IgD-negative memory B cell (primary cell): ENCODE data around the gene SH2D5. TPM values are rescaled to one million over a fixed set of nuclear protein-coding genes. Genes with fewer than 3 reads are reported as not detected.

Experiments
- H3K27ac Mint-ChIP-seq, 3 donors: one replicate each; pipeline ENCODE4 v1.8.0; 2020 to 2022; ENCODE audit warnings: mild to moderate bottlenecking in 3 of 3, mixed read lengths in 3 of 3, moderate library complexity in 1 of 3
- H3K27me3 Mint-ChIP-seq: one replicate; pipeline ENCODE4 v1.8.0; 2021; ENCODE audit warnings: mixed read lengths
- H3K36me3 Mint-ChIP-seq: one replicate; pipeline ENCODE4 v1.8.0; 2020; ENCODE audit warnings: mild to moderate bottlenecking, mixed read lengths
- H3K4me1 Mint-ChIP-seq, 3 donors: one replicate each; pipeline ENCODE4 v1.8.0; 2020 to 2022; ENCODE audit warnings: mixed read lengths in 3 of 3, mild to moderate bottlenecking in 1 of 3
- H3K4me3 Mint-ChIP-seq, 4 donors: one replicate each; pipeline ENCODE4 v1.8.0; 2020 to 2022; ENCODE audit warnings: mild to moderate bottlenecking in 4 of 4, mixed read lengths in 4 of 4, moderate library complexity in 3 of 4
- H3K9me3 Mint-ChIP-seq, 3 donors: one replicate each; pipeline ENCODE4 v1.8.0; 2020 to 2021; ENCODE audit warnings: mixed read lengths in 3 of 3, mild to moderate bottlenecking in 1 of 3
- polyA plus RNA-seq: library from polyadenylated mRNA; unstranded; fragments of 300-500 nt; fragmentation: Illumina TruSeq; gene quantifications from one replicate; pipeline ENCODE4 v1.2.3, GENCODE V29; 2021

Gene SH2D5
- polyA plus RNA-seq, 1 donor from 2014 or later: not detected

DNA sequence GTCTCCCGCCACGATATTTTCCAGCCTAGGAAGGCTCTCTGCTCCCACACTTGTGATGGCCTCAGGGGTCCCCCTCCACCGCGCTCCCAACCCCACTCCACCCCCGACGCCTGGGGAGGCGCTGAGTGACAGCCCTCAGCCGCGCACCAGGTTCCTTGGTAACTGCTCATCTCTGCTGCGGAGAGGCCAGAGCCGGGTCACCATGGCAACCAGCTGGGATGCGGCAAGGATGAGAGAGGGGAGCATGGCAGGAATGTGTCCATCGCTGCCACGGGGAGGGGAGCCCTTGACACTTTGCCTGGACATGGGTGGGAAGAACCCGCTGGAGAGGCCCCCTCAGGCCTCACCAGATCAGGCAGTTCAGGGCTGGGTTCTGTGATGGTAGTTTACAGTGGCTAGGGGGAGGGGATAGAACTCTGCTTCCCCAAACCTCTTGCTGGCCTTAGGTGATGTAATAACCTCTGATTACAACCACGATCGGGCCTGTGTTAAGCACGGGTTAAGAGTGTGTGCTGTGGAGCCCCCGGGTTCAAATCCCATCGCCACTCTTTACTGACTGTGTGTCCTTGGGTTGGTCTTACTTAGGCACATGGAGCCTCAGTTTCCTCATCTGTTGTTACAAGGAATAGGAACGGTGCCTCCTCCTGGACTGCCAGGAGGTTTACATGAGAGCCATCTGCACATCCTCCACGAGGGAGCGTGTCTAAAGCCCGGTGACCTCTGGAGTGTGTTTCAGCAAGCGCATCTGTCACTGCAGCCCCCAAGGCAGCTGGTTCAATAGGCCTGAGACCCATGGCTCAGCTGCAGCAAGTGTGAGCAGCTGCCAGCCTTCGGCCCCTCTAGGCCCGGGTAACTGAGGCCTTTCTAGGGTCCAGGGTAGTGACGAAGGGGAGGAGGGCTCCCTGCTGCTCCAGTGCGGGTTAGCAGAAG, 21.0 kb downstream of the SH2D5 start:
- Mint-ChIP-seq H3K27ac (peak overlapping the region in 1 of 3 donors; percentile 35), H3K36me3 (no peaks in the 10 kb centered on the region), H3K4me1 (no peaks in the 10 kb centered on the region), H3K9me3 (peaks cover 0 to 2% (median 0%) of the 10 kb centered on the region in 3 donors), H3K4me3 (no peak overlapping the region), H3K27me3 (peaks cover 18% of the 10 kb centered on the region)

DNA sequence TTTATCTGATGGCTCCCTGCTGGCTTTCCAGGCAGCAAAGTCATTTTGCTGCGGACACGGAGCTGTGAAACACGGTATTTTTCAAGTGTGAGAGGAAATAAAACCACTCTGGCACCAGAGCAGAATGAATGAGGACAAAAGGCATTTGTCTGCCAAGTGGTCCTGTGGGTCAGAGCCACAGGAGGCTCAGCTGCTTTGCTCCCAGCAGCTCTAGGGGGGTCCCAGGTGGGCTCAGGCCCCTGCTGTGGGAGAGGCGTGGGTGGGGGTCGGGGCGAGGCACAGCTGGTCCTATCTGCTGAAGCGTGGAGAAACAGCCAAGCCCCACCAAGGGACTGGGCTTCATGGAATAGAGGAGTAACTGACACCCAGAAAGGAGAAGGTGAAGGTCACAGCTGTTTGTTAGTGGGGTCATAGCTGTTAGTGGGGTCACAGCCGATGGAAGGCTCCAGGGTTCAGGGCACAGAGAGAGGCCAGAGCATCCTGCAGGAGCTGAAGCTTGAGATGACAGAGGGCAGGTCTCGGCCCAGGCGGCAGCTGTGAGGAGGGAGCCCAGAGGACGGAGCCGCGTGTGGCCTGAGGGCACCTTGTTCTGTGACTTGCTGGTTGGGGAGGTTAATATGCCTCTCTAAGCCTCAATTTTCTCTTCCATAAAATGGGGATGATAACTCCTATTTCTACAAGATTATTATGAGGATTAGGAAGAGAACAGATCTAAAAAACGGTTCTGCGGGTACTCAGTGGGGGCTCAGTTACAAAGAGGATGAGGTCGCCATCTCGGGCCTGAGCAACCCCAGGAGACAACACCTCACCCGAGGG, 21.8 kb downstream of the SH2D5 start:
- H3K9me3 Mint-ChIP-seq: peaks cover 0 to 2% (median 0%) of the 10 kb centered on the region in 3 donors
- H3K36me3 Mint-ChIP-seq: no peaks in the 10 kb centered on the region
- H3K4me3 Mint-ChIP-seq: no peak overlapping the region
- peaks cover 10% of the 10 kb centered on the region for H3K27me3 Mint-ChIP-seq
- no peaks in the 10 kb centered on the region for H3K4me1 Mint-ChIP-seq
- peak overlapping the region in 1 of 3 donors; percentile 35 for H3K27ac Mint-ChIP-seq

DNA sequence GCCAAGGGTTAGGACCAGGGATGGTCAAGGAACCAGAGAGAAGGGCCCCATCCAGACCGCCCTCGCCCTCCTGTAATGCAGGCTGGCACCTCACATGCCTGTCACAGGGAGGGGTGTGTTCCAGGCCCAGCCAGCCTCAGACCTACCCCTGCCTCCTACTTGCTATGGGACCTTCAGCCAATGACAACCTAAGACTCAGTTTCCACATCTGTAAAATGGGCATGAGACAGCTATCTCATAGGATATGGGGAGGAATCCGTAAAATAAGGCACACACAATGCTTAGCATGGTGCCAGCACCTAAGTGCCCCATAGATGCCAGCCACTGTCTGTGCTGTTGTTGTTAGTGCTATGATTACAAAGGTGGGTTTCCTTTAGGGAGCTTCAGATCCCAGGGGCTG, 22.6 kb downstream of the SH2D5 start:
- peaks cover 0 to 2% (median 0%) of the 10 kb centered on the region in 3 donors for H3K9me3 Mint-ChIP-seq
- no peaks in the 10 kb centered on the region for H3K4me1 Mint-ChIP-seq
- H3K4me3 Mint-ChIP-seq: no peak overlapping the region
- no peak overlapping the region for H3K27ac Mint-ChIP-seq
- peaks cover 7% of the 10 kb centered on the region for H3K27me3 Mint-ChIP-seq
- no peaks in the 10 kb centered on the region for H3K36me3 Mint-ChIP-seq

DNA sequence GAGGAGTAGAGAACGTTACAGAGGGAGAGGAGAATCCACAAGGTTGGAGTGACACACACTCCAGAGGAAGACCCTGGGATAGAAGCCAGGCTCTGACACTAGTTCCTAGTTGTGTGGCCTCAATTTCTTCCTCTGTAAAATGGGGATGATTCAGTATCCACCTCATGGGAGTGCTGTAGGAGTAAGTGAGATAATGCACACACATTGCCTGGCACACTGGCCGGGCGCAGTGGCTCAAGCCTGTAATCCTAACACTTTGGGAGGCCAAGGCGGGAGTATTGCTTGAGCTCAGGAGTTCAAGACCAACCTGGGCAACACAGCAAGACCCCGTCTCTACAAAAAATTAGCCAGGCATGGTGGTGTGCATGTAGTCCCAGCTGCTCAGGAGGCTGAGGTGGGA, 23.6 kb downstream of the SH2D5 start:
- peaks cover 0 to 2% (median 0%) of the 10 kb centered on the region in 3 donors for H3K9me3 Mint-ChIP-seq
- peaks cover 7% of the 10 kb centered on the region for H3K27me3 Mint-ChIP-seq
- no peaks in the 10 kb centered on the region for H3K4me1 Mint-ChIP-seq
- no peak overlapping the region for H3K4me3 Mint-ChIP-seq
- no peaks in the 10 kb centered on the region for H3K36me3 Mint-ChIP-seq
- H3K27ac Mint-ChIP-seq: no peak overlapping the region

DNA sequence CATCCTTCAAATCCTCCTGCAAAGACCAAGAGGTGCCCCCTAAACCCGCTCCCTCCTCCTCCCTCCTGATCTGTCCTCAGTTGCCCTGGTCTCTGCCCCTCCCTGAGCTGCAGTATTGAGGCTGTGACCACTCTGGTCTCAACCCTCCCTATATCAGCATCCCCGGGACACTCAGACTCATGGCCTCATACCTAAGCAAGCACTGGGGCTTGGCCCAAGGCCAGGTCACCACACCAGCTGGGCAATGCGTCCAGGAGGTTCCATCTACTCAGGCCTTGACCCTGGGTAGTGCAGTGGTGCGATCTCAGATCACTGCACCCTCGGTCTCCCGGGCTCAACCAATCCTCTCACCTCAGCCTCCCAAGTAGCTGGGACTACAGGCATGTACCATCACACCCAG, 24.4 kb downstream of the SH2D5 start:
- H3K27me3 Mint-ChIP-seq: peaks cover 5% of the 10 kb centered on the region
- no peak overlapping the region for H3K4me3 Mint-ChIP-seq
- H3K36me3 Mint-ChIP-seq: no peaks in the 10 kb centered on the region
- peak overlapping the region in 1 of 3 donors; percentile 80 for H3K27ac Mint-ChIP-seq
- H3K9me3 Mint-ChIP-seq: peaks cover 0 to 2% (median 0%) of the 10 kb centered on the region in 3 donors
- H3K4me1 Mint-ChIP-seq: no peaks in the 10 kb centered on the region

DNA sequence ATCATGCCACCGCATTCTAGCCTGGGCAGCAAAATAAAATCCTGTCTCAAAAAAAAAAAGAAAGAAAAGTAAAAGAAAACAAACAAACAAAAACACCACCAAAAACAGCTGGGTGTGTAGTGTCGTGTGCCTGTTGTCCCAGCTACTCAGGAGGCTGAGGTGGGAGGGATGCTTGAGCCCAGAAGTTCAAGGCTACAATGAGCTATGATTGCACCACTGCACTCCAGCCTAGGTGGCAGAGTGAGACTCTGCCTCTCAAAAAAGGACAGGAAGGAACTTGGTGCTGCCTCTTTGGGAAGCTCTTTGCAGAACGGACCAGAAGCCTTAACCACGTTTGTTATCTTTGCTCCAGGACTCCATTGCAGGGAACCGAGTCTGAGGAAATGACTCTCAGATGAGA, 25.7 kb downstream of the SH2D5 start:
- H3K4me3 Mint-ChIP-seq: no peak overlapping the region
- H3K9me3 Mint-ChIP-seq: peaks cover 0 to 2% (median 0%) of the 10 kb centered on the region in 3 donors
- H3K27me3 Mint-ChIP-seq: peaks cover 5% of the 10 kb centered on the region
- no peaks in the 10 kb centered on the region for H3K36me3 Mint-ChIP-seq
- H3K27ac Mint-ChIP-seq: no peak overlapping the region
- no peaks in the 10 kb centered on the region for H3K4me1 Mint-ChIP-seq

DNA sequence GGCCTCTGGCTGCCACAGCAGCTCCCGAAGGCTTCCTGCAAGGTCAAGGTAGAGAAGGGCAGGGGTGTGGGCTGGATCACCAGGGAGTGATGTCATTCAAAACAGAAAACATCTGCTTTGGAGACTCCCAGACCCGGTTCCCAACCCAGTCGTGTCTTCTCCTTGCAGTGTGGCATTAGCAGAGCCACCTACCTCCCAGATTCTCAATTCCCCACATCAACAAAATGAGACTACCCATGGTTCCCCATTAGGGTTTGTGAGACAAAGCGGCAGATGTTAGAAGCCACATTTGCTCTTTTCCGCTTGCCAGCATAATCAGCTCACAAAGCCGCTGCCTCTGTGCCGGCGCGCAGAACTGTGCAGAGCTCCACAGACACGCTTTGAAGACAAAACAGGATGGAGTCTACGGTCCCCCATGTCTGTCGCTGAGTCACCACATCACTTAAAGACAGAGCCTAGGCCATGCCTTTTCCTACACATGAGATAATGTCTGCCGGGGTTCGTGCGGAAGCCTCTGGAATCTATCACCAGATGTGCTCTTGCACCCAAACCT, 27.2 kb downstream of the SH2D5 start:
- Mint-ChIP-seq H3K27ac (no peak overlapping the region), H3K27me3 (peaks cover 5% of the 10 kb centered on the region), H3K4me1 (no peaks in the 10 kb centered on the region), H3K9me3 (peaks cover 0 to 2% (median 0%) of the 10 kb centered on the region in 3 donors), H3K4me3 (no peak overlapping the region), H3K36me3 (no peaks in the 10 kb centered on the region)

DNA sequence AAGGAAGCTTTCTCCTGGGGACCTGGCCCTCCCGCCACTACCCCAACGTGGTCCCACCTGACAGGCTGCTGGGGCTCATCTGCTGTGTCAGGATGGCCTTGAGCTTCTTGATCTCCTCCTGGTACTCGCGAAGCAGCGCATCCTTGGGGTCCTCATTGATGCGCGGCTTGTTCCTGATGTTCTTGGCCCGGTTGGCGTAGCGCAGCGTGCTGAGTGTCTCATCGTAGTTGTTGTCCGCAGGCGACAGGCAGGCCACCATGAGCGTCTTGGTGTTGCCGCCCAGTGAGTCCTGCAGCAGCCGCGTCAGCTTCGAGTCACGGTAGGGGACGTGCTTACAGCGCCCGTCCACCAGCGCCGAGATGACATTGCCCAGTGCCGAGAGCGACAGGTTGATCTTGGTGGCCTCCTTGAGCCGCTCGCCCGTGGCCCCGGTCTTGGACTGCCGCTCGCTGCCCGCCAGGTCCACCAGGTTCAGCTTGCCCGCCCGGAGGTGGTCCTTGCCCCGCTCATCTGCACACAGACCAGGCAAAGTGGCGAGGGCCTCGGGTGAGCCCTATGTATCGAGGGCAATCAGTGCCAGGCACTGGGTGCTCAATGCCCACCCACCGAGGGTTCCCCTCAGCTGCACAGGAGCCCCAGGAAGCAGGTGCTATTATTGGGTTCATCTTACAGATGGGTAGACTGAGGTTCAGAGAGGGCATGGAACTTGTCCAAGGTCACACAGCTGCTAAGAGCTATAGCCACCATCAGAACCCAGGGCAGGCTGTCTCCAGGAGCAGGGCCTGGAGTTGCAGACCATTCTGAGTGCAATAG, 27.9 kb downstream of the SH2D5 start:
- peak overlapping the region in 1 of 3 donors; percentile 46 for H3K27ac Mint-ChIP-seq
- H3K27me3 Mint-ChIP-seq: peaks cover 2% of the 10 kb centered on the region
- no peaks in the 10 kb centered on the region for H3K4me1 Mint-ChIP-seq
- no peaks in the 10 kb centered on the region for H3K36me3 Mint-ChIP-seq
- peaks cover 0 to 2% (median 0%) of the 10 kb centered on the region in 3 donors for H3K9me3 Mint-ChIP-seq
- H3K4me3 Mint-ChIP-seq: no peak overlapping the region

DNA sequence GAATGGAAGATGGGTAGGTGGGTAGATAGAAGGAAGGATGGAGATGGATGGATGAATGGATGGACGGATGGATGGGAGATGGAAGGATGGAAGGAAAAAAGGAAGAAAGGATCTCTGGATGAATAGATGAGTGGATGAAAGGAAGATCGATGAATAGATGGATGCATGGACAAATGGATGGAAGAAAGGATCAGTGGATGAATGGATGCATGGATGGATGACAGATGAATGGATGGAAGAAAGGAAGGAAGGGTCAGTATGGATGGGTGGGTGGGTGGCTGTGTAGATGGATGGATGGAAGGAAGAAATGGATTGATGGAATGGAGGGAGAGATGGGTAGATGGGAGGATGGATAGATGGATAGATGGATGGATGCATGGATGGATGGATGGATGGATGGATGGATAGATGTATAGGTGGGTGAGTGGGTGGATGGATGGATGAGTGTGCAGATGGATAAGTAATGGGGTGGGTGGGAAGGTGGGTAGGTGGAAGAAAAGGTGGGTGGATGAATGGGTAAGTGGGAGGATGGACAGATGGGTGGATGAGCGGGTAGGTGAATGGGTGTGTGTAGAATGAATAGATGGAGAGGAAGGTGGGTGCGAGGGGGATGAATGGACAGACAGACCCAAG, 29.3 kb downstream of the SH2D5 start:
- H3K9me3 Mint-ChIP-seq: peaks cover 0 to 2% (median 0%) of the 10 kb centered on the region in 3 donors
- H3K4me1 Mint-ChIP-seq: no peaks in the 10 kb centered on the region
- no peak overlapping the region for H3K4me3 Mint-ChIP-seq
- H3K36me3 Mint-ChIP-seq: no peaks in the 10 kb centered on the region
- no peak overlapping the region for H3K27ac Mint-ChIP-seq
- no peaks in the 10 kb centered on the region for H3K27me3 Mint-ChIP-seq

DNA sequence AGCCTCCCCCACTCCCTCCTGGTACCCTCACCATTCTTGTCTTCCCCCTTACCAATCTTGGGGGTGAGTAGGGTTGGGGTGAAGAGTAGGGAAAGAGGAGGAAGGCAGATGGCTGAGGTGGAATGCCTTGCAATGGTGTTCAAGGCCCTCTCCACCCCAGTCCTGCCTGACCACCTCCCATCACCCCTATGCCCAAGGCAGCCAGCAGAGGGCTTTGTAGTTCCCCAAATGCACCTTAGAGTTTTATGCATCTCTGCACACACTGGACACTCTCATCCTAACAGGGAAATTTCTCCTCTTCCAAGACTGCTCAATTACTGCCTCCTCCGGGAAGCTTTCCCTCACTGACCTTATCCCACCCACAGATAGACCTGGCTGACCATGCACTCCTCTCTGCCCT, 30.1 kb downstream of the SH2D5 start:
- H3K9me3 Mint-ChIP-seq: peaks cover 0 to 2% (median 0%) of the 10 kb centered on the region in 3 donors

DNA sequence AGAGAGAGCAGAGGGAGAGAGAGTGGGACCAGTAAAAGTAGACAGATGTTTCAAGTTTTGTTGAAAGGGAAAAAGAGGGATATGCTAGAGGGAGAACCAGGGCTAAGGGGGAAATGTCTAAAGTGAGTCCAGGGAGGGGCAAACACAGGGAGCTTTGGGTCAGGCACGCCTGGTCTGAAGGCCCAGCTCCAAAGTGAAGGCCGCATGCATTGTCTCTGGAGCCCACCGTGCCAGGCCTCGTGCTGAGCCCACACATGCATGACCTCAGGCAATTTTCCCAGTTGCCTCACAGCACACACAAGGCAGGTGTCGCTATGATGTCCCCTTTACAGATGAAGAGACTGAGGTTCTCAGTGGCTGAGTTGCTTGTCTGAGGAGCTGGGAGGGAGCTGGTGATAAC, 30.7 kb downstream of the SH2D5 start:
- H3K9me3 Mint-ChIP-seq: no peaks in the 10 kb centered on the region
- peaks cover 0 to 1% (median 0%) of the 10 kb centered on the region in 3 donors for H3K4me1 Mint-ChIP-seq
- H3K4me3 Mint-ChIP-seq: no peak overlapping the region
- H3K27ac Mint-ChIP-seq: no peak overlapping the region
- no peaks in the 10 kb centered on the region for H3K36me3 Mint-ChIP-seq
- no peaks in the 10 kb centered on the region for H3K27me3 Mint-ChIP-seq

More for the DNA sequence above, 30.1 kb downstream of the SH2D5 start:
- no peaks in the 10 kb centered on the region for H3K36me3 Mint-ChIP-seq
- H3K4me3 Mint-ChIP-seq: no peak overlapping the region
- H3K27ac Mint-ChIP-seq: no peak overlapping the region
- H3K27me3 Mint-ChIP-seq: no peaks in the 10 kb centered on the region
- H3K4me1 Mint-ChIP-seq: no peaks in the 10 kb centered on the region

DNA sequence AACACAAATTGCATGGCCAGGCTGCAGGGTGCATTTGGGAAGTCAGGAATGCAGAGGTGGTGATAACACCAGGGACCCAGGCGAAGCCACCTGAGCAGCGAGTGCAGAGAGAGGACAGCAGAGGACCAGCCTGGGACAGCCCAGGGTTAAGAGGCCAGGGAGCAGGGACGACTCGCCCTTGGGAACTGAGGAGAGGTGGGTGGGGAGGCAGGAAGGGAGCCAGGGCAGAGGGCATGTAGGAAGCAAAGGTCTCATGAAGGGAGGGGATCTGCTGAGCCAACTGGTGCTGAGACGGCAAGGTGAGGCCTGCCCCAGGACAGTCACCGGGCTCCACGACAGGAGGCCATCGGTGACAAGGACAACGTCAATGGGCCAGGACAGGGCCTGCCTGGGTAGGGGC, 31.1 kb downstream of the SH2D5 start:
- Mint-ChIP-seq H3K27ac (no peak overlapping the region), H3K9me3 (no peaks in the 10 kb centered on the region), H3K4me3 (no peak overlapping the region), H3K36me3 (no peaks in the 10 kb centered on the region), H3K27me3 (no peaks in the 10 kb centered on the region), H3K4me1 (peaks cover 0 to 3% (median under 1%) of the 10 kb centered on the region in 3 donors)

DNA sequence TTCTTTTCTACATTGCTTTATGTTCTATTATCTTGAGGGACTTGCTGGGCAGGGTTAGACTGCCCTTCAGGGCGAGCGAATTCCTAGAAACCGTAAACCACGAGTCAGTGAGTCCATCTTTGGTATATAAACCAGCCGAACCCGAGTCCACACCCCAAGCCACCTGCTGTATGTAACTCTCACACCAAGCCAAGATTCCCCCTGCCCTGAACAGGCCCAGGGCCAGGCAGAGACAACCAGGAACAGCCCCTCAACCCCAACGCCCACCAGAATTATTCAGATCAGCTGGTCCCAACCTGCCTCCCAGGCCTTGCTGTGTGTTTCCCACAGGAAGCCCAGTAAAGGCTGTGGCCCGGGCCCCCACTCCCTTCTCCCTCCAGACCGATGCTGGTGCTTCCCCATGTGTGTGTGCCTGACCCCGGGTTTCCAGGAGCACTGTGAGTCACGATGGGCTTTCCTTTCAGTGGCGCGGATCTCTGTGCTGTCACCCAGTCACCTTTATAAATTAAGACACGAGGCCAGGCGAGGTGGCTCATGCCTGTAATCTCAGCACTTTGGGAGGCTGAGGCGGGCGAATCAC, 31.8 kb downstream of the SH2D5 start:
- Mint-ChIP-seq H3K9me3 (no peaks in the 10 kb centered on the region), H3K36me3 (no peaks in the 10 kb centered on the region), H3K4me1 (peaks cover 4 to 7% (median 4%) of the 10 kb centered on the region in 3 donors)

DNA sequence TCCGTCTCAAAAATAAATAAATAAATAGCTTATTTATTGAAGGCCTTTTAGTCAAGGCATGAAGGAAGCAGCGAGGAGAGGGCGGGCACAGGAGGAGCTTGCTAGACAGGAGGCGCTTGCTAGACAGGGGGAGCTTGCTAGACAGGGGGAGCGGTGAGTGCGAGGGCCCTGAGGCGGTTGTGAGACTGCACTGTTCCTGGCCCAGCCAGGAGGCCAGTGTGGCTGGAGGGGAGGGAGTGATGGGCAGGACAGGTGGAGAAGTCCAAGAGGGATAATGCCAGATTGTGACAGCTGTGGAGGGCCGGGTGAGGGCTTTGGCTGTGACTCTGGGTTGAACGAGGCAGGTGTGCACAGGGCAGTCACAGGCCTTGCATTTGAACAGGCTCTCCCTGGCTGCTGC, 32.9 kb downstream of the SH2D5 start:
- Mint-ChIP-seq H3K27me3 (no peaks in the 10 kb centered on the region), H3K27ac (no peak overlapping the region), H3K36me3 (no peaks in the 10 kb centered on the region), H3K4me3 (no peak overlapping the region), H3K9me3 (no peaks in the 10 kb centered on the region), H3K4me1 (peaks cover 4 to 8% (median 4%) of the 10 kb centered on the region in 3 donors)

More for the DNA sequence above, 31.8 kb downstream of the SH2D5 start:
- Mint-ChIP-seq H3K27me3 (no peaks in the 10 kb centered on the region), H3K4me3 (peak overlapping the region in 1 of 4 donors; percentile 47), H3K27ac (no peak overlapping the region)
